Effector memory CD8-positive, alpha-beta T cell (primary cell): ENCODE data around the gene STBD1.
A peak's percentile ranks its signal among the peaks of the same experiment; 100 is the strongest.

ENCODE experiments used
- ATAC-seq: fragments of 150-1000 bp; cut with Tn5 transposase; replicated peaks from 2 replicates; pipeline ENCODE4 v1.10.0; 2021; ENCODE audit warnings: mild to moderate bottlenecking, moderate library complexity
- DNase-seq, 3 experiments: peaks; one replicate each; pipeline ENCODE4 v3.0.0; 2021
- H3K27ac Mint-ChIP-seq, 2 donors: one replicate each; pipeline ENCODE4 v1.8.0; 2022; ENCODE audit warnings: mild to moderate bottlenecking in 2 of 2, mixed read lengths in 2 of 2, moderate library complexity in 2 of 2
- H3K27me3 Mint-ChIP-seq, 2 donors: one replicate each; pipeline ENCODE4 v1.8.0; 2022; ENCODE audit warnings: mixed read lengths in 2 of 2
- H3K36me3 Mint-ChIP-seq: one replicate; pipeline ENCODE4 v1.8.0; 2022; ENCODE audit warnings: mild to moderate bottlenecking, moderate library complexity, mixed read lengths; ENCODE audit not compliant: insufficient read depth
- H3K4me1 Mint-ChIP-seq, 2 donors: one replicate each; pipeline ENCODE4 v1.8.0; 2022; ENCODE audit warnings: low read depth in 2 of 2, mixed read lengths in 2 of 2
- H3K4me3 Mint-ChIP-seq, 2 donors: one replicate each; pipeline ENCODE4 v1.8.0; 2022; ENCODE audit warnings: mild to moderate bottlenecking in 2 of 2, mixed read lengths in 2 of 2, moderate library complexity in 2 of 2
- H3K9me3 Mint-ChIP-seq, 2 donors: one replicate each; pipeline ENCODE4 v1.8.0; 2022; ENCODE audit warnings: mixed read lengths in 2 of 2

Gene STBD1

GRCh38 chr4:76298227-76298626 is 8.3 kb upstream of the STBD1 start:
- no peak for ATAC-seq
- no peak for DNase-seq
- Mint-ChIP-seq H3K4me3 (no peak overlapping the region), H3K36me3 (no peaks in the 10 kb centered on the region), H3K27ac (no peak overlapping the region), H3K27me3 (peaks cover 0 to under 1% of the 10 kb centered on the region in 2 donors), H3K4me1 (peaks cover 10 to 15% of the 10 kb centered on the region in 2 donors), H3K9me3 (peaks cover 0 to 3% of the 10 kb centered on the region in 2 donors)

GRCh38 chr4:76300012-76300411 is 6.5 kb upstream of the STBD1 start:
- no peak overlapping the region for H3K4me3 Mint-ChIP-seq
- peaks cover 4% of the 10 kb centered on the region for H3K36me3 Mint-ChIP-seq
- H3K9me3 Mint-ChIP-seq, result peaks cover 0 to 3% of the 10 kb centered on the region in 2 donors
- H3K27me3 Mint-ChIP-seq, result no peaks in the 10 kb centered on the region
- H3K27ac Mint-ChIP-seq, result no peak overlapping the region
- ATAC-seq (no peak), DNase-seq (no peak)
- H3K4me1 Mint-ChIP-seq, result peaks cover 18 to 27% of the 10 kb centered on the region in 2 donors

- no peaks in the 10 kb centered on the region for H3K27me3 Mint-ChIP-seq
- H3K4me3 Mint-ChIP-seq, result no peak overlapping the region
- H3K36me3 Mint-ChIP-seq, result peaks cover 4% of the 10 kb centered on the region
- H3K27ac Mint-ChIP-seq, result no peak overlapping the region
- DNase-seq (no peak), ATAC-seq (peak; percentile 13)
- H3K4me1 Mint-ChIP-seq, result peaks cover 26 to 33% of the 10 kb centered on the region in 2 donors
- peaks cover 0 to 3% of the 10 kb centered on the region in 2 donors for H3K9me3 Mint-ChIP-seq
Measured at GRCh38 chr4:76301068-76301774, 5.3 kb upstream of the STBD1 start.

GRCh38 chr4:76301775-76302162 is 4.8 kb upstream of the STBD1 start:
- Mint-ChIP-seq H3K9me3 (peaks cover 0 to 3% of the 10 kb centered on the region in 2 donors), H3K27me3 (no peaks in the 10 kb centered on the region), H3K27ac (no peak overlapping the region), H3K4me1 (peaks cover 26 to 33% of the 10 kb centered on the region in 2 donors), H3K36me3 (peaks cover 4% of the 10 kb centered on the region), H3K4me3 (no peak overlapping the region)
- no peak for ATAC-seq
- no peak for DNase-seq

- H3K27ac Mint-ChIP-seq, result no peak overlapping the region
- H3K36me3 Mint-ChIP-seq, result peaks cover 4% of the 10 kb centered on the region
- ATAC-seq, result no peak
- H3K27me3 Mint-ChIP-seq, result no peaks in the 10 kb centered on the region
- DNase-seq, result no peak
- H3K4me3 Mint-ChIP-seq, result no peak overlapping the region
- H3K4me1 Mint-ChIP-seq, result peaks cover 29 to 33% of the 10 kb centered on the region in 2 donors
- peaks cover 0 to 3% of the 10 kb centered on the region in 2 donors for H3K9me3 Mint-ChIP-seq
Measured at GRCh38 chr4:76302826-76303438, 3.6 kb upstream of the STBD1 start.

- DNase-seq, result no peak
- H3K4me3 Mint-ChIP-seq, result peak overlapping the region; percentile 82
- ATAC-seq, result peak; percentile 54
- peak overlapping the region; percentile 68 to 80 for H3K27ac Mint-ChIP-seq
- peaks cover 4% of the 10 kb centered on the region for H3K36me3 Mint-ChIP-seq
- peaks cover 29 to 33% of the 10 kb centered on the region in 2 donors for H3K4me1 Mint-ChIP-seq
- H3K27me3 Mint-ChIP-seq, result no peaks in the 10 kb centered on the region
- no peaks in the 10 kb centered on the region for H3K9me3 Mint-ChIP-seq
Measured at GRCh38 chr4:76305033-76305687, 1.4 kb upstream of the STBD1 start.

GRCh38 chr4:76306882-76307659 is 538 bp downstream of the STBD1 start:
- Mint-ChIP-seq H3K27ac (peak overlapping the region in 1 of 2 donors; percentile 71), H3K9me3 (no peaks in the 10 kb centered on the region), H3K4me3 (peak overlapping the region; percentile 82), H3K4me1 (peaks cover 23 to 26% of the 10 kb centered on the region in 2 donors), H3K36me3 (peaks cover 4% of the 10 kb centered on the region), H3K27me3 (no peaks in the 10 kb centered on the region)
- ATAC-seq (no peak), DNase-seq (no peak)

GRCh38 chr4:76307660-76308014 is 1.1 kb downstream of the STBD1 start:
- H3K4me3 Mint-ChIP-seq, result peak overlapping the region; percentile 82

GRCh38 chr4:76308548-76308947 is 2.0 kb downstream of the STBD1 start:
- peaks cover 2% of the 10 kb centered on the region for H3K36me3 Mint-ChIP-seq
- ATAC-seq, result no peak
- H3K9me3 Mint-ChIP-seq, result no peaks in the 10 kb centered on the region
- no peak overlapping the region for H3K27ac Mint-ChIP-seq
- peaks cover 18 to 20% of the 10 kb centered on the region in 2 donors for H3K4me1 Mint-ChIP-seq
- H3K4me3 Mint-ChIP-seq, result no peak overlapping the region
- DNase-seq, result no peak
- no peaks in the 10 kb centered on the region for H3K27me3 Mint-ChIP-seq

More at GRCh38 chr4:76307660-76308014, 1.1 kb downstream of the STBD1 start:
- Mint-ChIP-seq H3K27me3 (no peaks in the 10 kb centered on the region), H3K36me3 (peaks cover 4% of the 10 kb centered on the region), H3K4me1 (peaks cover 23 to 26% of the 10 kb centered on the region in 2 donors), H3K9me3 (no peaks in the 10 kb centered on the region), H3K27ac (no peak overlapping the region)
- DNase-seq (no peak), ATAC-seq (no peak)

GRCh38 chr4:76309939-76310550 is 3.5 kb downstream of the STBD1 start:
- Mint-ChIP-seq H3K27ac (peak overlapping the region in 1 of 2 donors; percentile 32), H3K36me3 (no peaks in the 10 kb centered on the region), H3K27me3 (peaks cover 0 to 10% of the 10 kb centered on the region in 2 donors)

GRCh38 chr4:76310683-76311082 is 4.2 kb downstream of the STBD1 start:
- ATAC-seq (no peak), DNase-seq (no peak)
- H3K4me3 Mint-ChIP-seq, result no peak overlapping the region
- H3K27ac Mint-ChIP-seq, result peak overlapping the region in 1 of 2 donors; percentile 32
- peaks cover 0 to 16% of the 10 kb centered on the region in 2 donors for H3K27me3 Mint-ChIP-seq
- peaks cover 3 to 4% of the 10 kb centered on the region in 2 donors for H3K4me1 Mint-ChIP-seq
- no peaks in the 10 kb centered on the region for H3K36me3 Mint-ChIP-seq
- H3K9me3 Mint-ChIP-seq, result no peaks in the 10 kb centered on the region

More at GRCh38 chr4:76309939-76310550, 3.5 kb downstream of the STBD1 start:
- H3K4me3 Mint-ChIP-seq, result no peak overlapping the region
- no peak for DNase-seq
- no peaks in the 10 kb centered on the region for H3K9me3 Mint-ChIP-seq
- no peak for ATAC-seq
- H3K4me1 Mint-ChIP-seq, result peaks cover 9 to 10% of the 10 kb centered on the region in 2 donors

GRCh38 chr4:76311896-76312331 is 5.4 kb downstream of the STBD1 start:
- Mint-ChIP-seq H3K9me3 (peaks cover 0 to 11% of the 10 kb centered on the region in 2 donors), H3K27ac (no peak overlapping the region), H3K4me1 (peaks cover 3% of the 10 kb centered on the region in 2 donors), H3K27me3 (peaks cover 0 to 28% of the 10 kb centered on the region in 2 donors), H3K4me3 (no peak overlapping the region), H3K36me3 (no peaks in the 10 kb centered on the region)
- DNase-seq, result no peak
- ATAC-seq, result no peak

- Mint-ChIP-seq H3K27me3 (peaks cover 0 to 34% of the 10 kb centered on the region in 2 donors), H3K36me3 (no peaks in the 10 kb centered on the region), H3K9me3 (peaks cover 0 to 17% of the 10 kb centered on the region in 2 donors), H3K27ac (no peak overlapping the region), H3K4me1 (peaks cover 0 to 3% of the 10 kb centered on the region in 2 donors), H3K4me3 (no peak overlapping the region)
- DNase-seq, result no peak
- no peak for ATAC-seq
Measured at GRCh38 chr4:76312457-76312856, 5.9 kb downstream of the STBD1 start.
